Amniotic epithelial cell (primary cell): ENCODE measurements around the gene RBM19.

Source experiments
- DNase-seq: peaks from one replicate; pipeline ENCODE4 v3.0.0-alpha.2; 2010; ENCODE audit warnings: low read depth

Gene RBM19

GRCh38 chr12:113833422-113833821 is 132.7 kb downstream of the RBM19 start:
- no peak for DNase-seq

- no peak for DNase-seq
Measured at GRCh38 chr12:113831476-113831875, 134.6 kb downstream of the RBM19 start.

- peak; percentile 4 for DNase-seq
Measured at GRCh38 chr12:113831016-113831415, 135.1 kb downstream of the RBM19 start.

- DNase-seq, result no peak
Measured at GRCh38 chr12:113829212-113829611, 136.9 kb downstream of the RBM19 start.

DNA sequence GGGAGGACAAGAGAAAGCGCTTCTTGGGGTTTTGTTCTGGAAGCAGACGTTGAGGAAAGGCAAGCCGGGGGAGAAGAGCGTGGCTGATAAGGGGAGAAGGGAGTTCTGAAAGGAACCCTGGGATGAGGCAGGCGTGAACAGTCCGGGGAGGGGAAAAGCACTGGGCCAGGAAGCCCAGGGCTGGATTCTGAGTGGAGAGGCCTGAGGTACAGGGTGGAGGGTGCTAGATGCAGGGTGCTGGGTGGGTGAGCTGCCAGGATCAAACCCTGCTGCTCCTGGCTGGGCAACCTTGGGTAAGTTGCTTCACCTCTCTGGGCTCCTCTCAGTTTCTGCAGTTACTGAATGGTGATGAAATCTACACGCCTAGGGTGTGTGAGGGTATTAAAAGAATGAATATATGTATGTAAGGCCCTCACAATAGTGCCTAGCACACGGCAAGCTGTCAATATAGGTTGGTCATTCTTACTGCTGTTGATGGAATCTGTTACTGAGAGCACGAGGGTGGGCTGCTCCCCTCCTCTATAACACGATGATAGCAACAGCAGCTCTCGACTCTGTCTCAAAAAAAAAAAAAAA is 138.5 kb downstream of the RBM19 start:
- DNase-seq, result peak; percentile 19

- DNase-seq, result no peak
Measured at GRCh38 chr12:113826805-113827538, 139.2 kb downstream of the RBM19 start.

GRCh38 chr12:113825705-113826104 is 140.4 kb downstream of the RBM19 start:
- no peak for DNase-seq

- no peak for DNase-seq
Measured at GRCh38 chr12:113823816-113824215, 142.3 kb downstream of the RBM19 start.

DNA sequence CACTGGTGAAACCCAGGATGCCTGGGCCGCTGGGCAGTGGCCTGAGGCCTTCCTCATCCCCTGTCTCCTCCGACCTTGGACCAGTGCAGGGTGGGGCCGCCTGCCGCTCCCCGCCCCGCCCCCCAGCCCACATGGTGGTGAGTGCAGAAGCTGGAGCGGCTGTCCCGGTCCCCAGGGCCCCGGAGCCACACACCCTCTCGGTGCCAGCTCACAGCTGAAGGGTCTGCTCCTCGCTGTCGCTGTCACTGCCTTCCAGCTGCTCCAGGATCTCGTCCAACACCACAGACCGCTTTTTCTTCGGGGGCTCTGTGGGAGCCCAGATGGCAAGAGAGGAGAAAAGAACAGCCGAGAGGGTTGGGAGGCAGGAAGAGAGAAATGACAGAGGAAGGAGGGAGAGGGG is 143.1 kb downstream of the RBM19 start:
- DNase-seq, result no peak

GRCh38 chr12:113820842-113821241 is 145.3 kb downstream of the RBM19 start:
- no peak for DNase-seq

GRCh38 chr12:113820309-113820708 is 145.8 kb downstream of the RBM19 start:
- no peak for DNase-seq

DNA sequence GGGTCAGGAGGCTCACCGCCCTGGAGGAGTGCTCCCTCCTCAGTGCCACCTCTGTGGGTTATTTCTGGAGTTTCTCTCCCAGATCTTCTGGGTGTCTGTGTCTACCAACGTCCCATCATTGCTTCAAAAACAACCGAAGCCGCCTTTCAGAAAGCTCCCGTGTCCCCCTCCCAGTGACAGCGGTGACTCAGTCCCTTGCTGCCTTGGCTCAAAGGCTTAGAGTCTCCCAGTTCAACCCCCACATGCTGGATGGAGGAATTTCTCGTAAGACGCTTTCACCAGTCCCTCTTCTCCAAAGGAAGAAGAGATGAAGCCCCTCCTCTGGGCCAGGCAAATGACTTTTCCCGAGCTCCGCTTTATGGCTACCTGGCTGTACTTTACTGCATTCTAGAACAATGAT is 146.6 kb downstream of the RBM19 start:
- DNase-seq, result no peak

GRCh38 chr12:113818833-113819232 is 147.3 kb downstream of the RBM19 start:
- peak; percentile 5 for DNase-seq

DNA sequence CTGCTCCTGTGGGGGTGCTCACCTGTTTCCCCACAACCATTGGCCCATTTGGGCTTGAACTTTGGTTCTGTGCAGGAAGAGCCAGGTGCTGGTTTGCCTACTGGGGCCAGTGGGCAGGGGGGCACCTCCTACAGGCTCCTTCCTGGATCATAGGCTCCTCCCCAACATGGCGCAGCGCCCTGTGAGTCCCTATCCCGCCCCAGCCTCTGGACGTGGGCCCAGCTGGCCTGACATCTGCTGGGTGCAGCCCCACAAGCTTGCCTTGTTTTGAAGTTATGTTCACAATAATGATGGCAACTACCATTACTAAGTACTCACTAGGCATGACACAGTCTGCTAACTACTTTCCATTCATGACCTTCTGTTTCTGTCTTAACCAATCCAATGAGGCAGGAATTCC is 147.8 kb downstream of the RBM19 start:
- no peak for DNase-seq

- no peak for DNase-seq
Measured at GRCh38 chr12:113816866-113817265, 149.3 kb downstream of the RBM19 start.

DNA sequence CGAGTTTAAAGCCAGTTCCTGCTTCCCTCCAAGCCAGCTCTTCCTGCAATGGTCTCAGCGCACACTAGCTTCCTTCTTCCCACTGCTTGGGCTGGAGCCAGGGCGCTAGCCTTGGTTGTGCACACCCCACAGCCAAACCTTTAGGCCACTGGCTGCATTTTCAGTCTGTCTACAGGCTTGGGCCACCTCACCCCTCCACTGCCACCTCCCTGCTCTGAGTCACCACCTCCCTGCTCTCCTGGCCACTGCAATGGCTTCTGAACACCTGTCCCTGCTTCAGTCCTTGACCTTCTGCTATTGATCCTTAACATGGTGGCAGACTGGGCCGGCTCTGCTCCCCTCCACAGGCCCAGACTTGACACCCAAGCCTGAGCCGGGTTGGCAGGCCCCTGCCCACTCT is 151.1 kb downstream of the RBM19 start:
- DNase-seq, result no peak

DNA sequence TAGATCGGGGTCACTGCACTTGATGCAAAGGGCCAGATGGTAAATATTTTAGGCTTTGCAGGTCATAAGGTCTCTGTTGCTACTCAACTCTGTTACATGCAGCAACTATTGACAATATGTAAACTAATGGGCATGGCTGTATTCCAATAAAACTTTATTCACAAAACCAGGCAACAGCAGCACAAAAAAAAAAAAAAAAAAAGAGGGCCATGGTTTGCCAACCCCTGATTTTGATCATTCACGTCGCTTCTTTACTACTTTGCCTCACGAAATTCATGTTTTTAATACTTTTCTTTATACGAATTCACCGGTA is 152.9 kb downstream of the RBM19 start:
- DNase-seq, result no peak

- DNase-seq, result no peak
Measured at GRCh38 chr12:113812411-113813228, 153.5 kb downstream of the RBM19 start.

GRCh38 chr12:113809462-113810220 is 156.5 kb downstream of the RBM19 start:
- peak; percentile 3 for DNase-seq

GRCh38 chr12:113808095-113808951 is 157.8 kb downstream of the RBM19 start:
- no peak for DNase-seq

DNA sequence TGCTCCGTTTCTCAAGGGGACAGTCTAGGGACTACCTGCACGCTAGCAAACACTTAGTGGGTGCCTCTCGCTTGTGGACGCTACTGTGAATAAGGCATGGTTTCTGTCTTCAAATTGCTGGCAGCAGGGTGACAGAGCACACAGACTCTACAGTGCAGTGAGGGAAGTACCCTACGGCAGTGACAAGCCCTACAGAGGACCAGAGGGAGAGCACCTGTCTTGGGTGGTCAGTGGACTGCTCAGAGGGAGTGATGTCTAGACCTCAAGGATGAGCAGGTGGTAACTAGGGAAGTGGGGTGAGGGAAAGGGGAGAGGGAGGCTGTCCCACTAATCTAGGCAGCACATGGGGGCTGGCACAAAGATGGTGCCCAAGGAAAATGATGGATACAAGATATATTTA is 160.5 kb downstream of the RBM19 start:
- no peak for DNase-seq
